NB4 (cell line): ENCODE measurements around the gene ZFPM1.

Experiments used
- POLR2A ChIP-seq: IDR thresholded peaks from 2 replicates; pipeline ENCODE4 v1.6.1; 2011; ENCODE audit warnings: mild to moderate bottlenecking; ENCODE audit not compliant: insufficient read length; ENCODE audit errors: extremely low read depth
- TF ChIP-seq, protein P1 (sequence below): IDR thresholded peaks from one replicate; pipeline ENCODE4 v1.5.1; 2012; ENCODE audit warnings: low read depth, low read length

DNA sequence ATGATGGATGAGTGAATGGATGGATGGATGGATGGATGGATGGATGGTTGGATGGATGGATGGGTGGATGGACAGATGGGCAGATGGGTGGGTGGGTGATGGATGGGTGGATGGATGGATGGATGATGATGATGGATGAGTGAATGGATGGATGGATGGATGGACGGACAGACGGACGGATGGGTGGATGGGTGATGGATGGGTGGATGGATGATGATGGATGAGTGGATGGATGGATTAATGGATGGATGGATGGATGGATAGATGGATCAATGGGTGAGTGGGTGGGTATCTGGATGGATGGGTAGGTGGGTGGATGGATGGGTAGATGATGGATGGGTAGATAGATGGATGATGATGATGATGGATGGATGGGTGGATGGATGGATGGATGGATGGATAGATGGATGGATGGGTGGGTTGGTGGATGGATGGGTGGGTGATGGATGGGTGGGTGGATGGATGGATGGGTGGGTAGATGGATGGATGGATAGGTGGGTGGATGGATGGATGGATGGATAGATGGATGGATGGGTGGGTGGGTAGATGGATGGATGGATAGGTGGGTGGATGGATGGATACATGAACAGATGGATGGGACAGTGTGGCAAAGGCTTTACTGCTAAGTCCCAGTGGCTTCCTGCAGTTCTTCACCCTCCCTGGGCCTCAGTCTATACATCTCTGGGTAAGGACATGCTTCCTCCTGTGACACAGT, 30.2 kb upstream of the ZFPM1 start:
- TF ChIP-seq, protein P1, sequence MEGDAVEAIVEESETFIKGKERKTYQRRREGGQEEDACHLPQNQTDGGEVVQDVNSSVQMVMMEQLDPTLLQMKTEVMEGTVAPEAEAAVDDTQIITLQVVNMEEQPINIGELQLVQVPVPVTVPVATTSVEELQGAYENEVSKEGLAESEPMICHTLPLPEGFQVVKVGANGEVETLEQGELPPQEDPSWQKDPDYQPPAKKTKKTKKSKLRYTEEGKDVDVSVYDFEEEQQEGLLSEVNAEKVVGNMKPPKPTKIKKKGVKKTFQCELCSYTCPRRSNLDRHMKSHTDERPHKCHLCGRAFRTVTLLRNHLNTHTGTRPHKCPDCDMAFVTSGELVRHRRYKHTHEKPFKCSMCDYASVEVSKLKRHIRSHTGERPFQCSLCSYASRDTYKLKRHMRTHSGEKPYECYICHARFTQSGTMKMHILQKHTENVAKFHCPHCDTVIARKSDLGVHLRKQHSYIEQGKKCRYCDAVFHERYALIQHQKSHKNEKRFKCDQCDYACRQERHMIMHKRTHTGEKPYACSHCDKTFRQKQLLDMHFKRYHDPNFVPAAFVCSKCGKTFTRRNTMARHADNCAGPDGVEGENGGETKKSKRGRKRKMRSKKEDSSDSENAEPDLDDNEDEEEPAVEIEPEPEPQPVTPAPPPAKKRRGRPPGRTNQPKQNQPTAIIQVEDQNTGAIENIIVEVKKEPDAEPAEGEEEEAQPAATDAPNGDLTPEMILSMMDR: no peak
- no peak for TF ChIP-seq POLR2A
